Stimulated activated CD4-positive, alpha-beta T cell treated with anti-CD3 and anti-CD28 coated beads, Interleukin-2, amount 100 ng/mL, for 24 hours (primary cell): ENCODE data around the gene TSPAN13.

Experiments
- DNase-seq, 2 donors: peaks; one replicate each; pipeline ENCODE4 v3.0.0-alpha.2; 2020

The TSPAN13 gene

GRCh38 chr7:16753102-16753931 is at the start of gene TSPAN13:
TSS of gene TSPAN13 (plus strand) at chr7:16753755. CDS start at chr7:16753968, 213 bp downstream.
- peak; percentile 52 to 75 for DNase-seq

- no peak for DNase-seq
These were observed 45.0 kb upstream of the TSPAN13 start for GRCh38 chr7:16708511-16708910.

- DNase-seq: no peak
These were observed 44.6 kb upstream of the TSPAN13 start for GRCh38 chr7:16708980-16709379.

GRCh38 chr7:16710651-16711050 is 42.9 kb upstream of the TSPAN13 start:
- DNase-seq: no peak

GRCh38 chr7:16711730-16712129 is 41.8 kb upstream of the TSPAN13 start:
- DNase-seq: no peak

- no peak for DNase-seq
These were observed 40.6 kb upstream of the TSPAN13 start for GRCh38 chr7:16712916-16713315.

GRCh38 chr7:16715928-16716327 is 37.6 kb upstream of the TSPAN13 start:
- DNase-seq: no peak

- DNase-seq: no peak
These were observed 35.4 kb upstream of the TSPAN13 start for GRCh38 chr7:16718111-16718656.

- no peak for DNase-seq
These were observed 33.9 kb upstream of the TSPAN13 start for GRCh38 chr7:16719699-16720098.

GRCh38 chr7:16721541-16721940 is 32.0 kb upstream of the TSPAN13 start:
- DNase-seq: peak in 1 of 2 donors; percentile 9

GRCh38 chr7:16724344-16724743 is 29.2 kb upstream of the TSPAN13 start:
- no peak for DNase-seq

- no peak for DNase-seq
These were observed 27.4 kb upstream of the TSPAN13 start for GRCh38 chr7:16726189-16726588.

GRCh38 chr7:16727736-16728135 is 25.8 kb upstream of the TSPAN13 start:
- DNase-seq: no peak

- DNase-seq: no peak
These were observed 24.7 kb upstream of the TSPAN13 start for GRCh38 chr7:16728811-16729210.

GRCh38 chr7:16729541-16729940 is 24.0 kb upstream of the TSPAN13 start:
- DNase-seq: no peak

GRCh38 chr7:16730937-16731336 is 22.6 kb upstream of the TSPAN13 start:
- DNase-seq: no peak

GRCh38 chr7:16732828-16733227 is 20.7 kb upstream of the TSPAN13 start:
- no peak for DNase-seq

GRCh38 chr7:16734148-16734726 is 19.3 kb upstream of the TSPAN13 start:
- DNase-seq: no peak

GRCh38 chr7:16735020-16735419 is 18.5 kb upstream of the TSPAN13 start:
- DNase-seq: no peak

GRCh38 chr7:16738011-16738688 is 15.4 kb upstream of the TSPAN13 start:
- no peak for DNase-seq

GRCh38 chr7:16739863-16740622 is 13.5 kb upstream of the TSPAN13 start:
- no peak for DNase-seq

- no peak for DNase-seq
These were observed 13.0 kb upstream of the TSPAN13 start for GRCh38 chr7:16740623-16740953.

GRCh38 chr7:16740996-16741395 is 12.6 kb upstream of the TSPAN13 start:
- DNase-seq: no peak
